ENCODE data around the gene FOXJ3. TPM values are rescaled to one million over a fixed set of nuclear protein-coding genes. Genes with fewer than 3 reads are reported as not detected.

Gene FOXJ3
- 10 to 100 TPM; 47.0 to 57.3 (median 53.4) TPM for total RNA-seq
- long read RNA-seq, donor 1, full-length matches to known transcripts: 9 of 19 reads
- long read RNA-seq, donor 1, partial matches to known transcripts: 6 of 19 reads
- long read RNA-seq, donor 1, other reads (novel, unspliced or antisense): 4 of 19 reads
- long read RNA-seq, donor 2, full-length matches to known transcripts: 1 of 5 reads
- long read RNA-seq, donor 2, partial matches to known transcripts: 4 of 5 reads
- long read RNA-seq, donor 2, other reads (novel, unspliced or antisense): 0 of 5 reads

- Histone ChIP-seq H3K4me1 (ENCODE audit: low read depth) (peaks cover 26% of the 10 kb centered on the region), H3K36me3 (ENCODE audit: low read depth) (no peaks in the 10 kb centered on the region), H3K4me3 (peak within 1 kb of the TSS; percentile 96), H3K9me3 (no peaks in the 10 kb centered on the region)
- intact Hi-C loops (cut with DNase I, micrococcal nuclease): loop anchor here in 1 of 2 donors (2.0 kb wide), 1 partner anchor 20 kb away; no protein-coding TSS in a partner anchor
- no peak for TF ChIP-seq CTCF (IDR thresholded peaks at IDR 0.05)
- ATAC-seq (peak; percentile 97), DNase-seq (peak; percentile 95 to 98 (median 96))
These were observed at the start of gene FOXJ3 for GRCh38 chr1:42335050-42335808. Gene FOXJ3 (minus strand): TSS chr1:42335235. CDS start chr1:42311093, 24,142 bp downstream.

GRCh38 chr1:42381280-42381673, 46.2 kb upstream of the FOXJ3 start:
- intact Hi-C loops (cut with DNase I, micrococcal nuclease): no loop called here
- H3K9me3 ChIP-seq: no peaks in the 10 kb centered on the region

GRCh38 chr1:42380586-42381279, 45.7 kb upstream of the FOXJ3 start, which contains the start of gene RIMKLA:
Gene RIMKLA (plus strand): TSS chr1:42380792. CDS start chr1:42380935, 143 bp downstream.
- ATAC-seq: peak; percentile 96
- intact Hi-C loops (cut with DNase I, micrococcal nuclease): no loop called here

More at GRCh38 chr1:42381280-42381673, 46.2 kb upstream of the FOXJ3 start:
- no peak for TF ChIP-seq CTCF (IDR thresholded peaks at IDR 0.05)
- ATAC-seq (no peak), DNase-seq (no peak)
- no peaks in the 10 kb centered on the region for H3K4me1 ChIP-seq (ENCODE audit: low read depth)
- no peaks in the 10 kb centered on the region for H3K36me3 ChIP-seq (ENCODE audit: low read depth)
- H3K4me3 ChIP-seq: peak overlapping the region; percentile 23

GRCh38 chr1:42379794-42380585, 45.0 kb upstream of the FOXJ3 start:
- intact Hi-C loops (cut with DNase I, micrococcal nuclease): no loop called here
- Histone ChIP-seq H3K36me3 (ENCODE audit: low read depth) (no peaks in the 10 kb centered on the region), H3K4me3 (peak overlapping the region; percentile 23), H3K9me3 (no peaks in the 10 kb centered on the region), H3K4me1 (ENCODE audit: low read depth) (no peaks in the 10 kb centered on the region)
- no peak for DNase-seq
- ATAC-seq: peak; percentile 60
- no peak for TF ChIP-seq CTCF (IDR thresholded peaks at IDR 0.05)

More at GRCh38 chr1:42380586-42381279, 45.7 kb upstream of the FOXJ3 start, which contains the start of gene RIMKLA:
- H3K9me3 ChIP-seq: no peaks in the 10 kb centered on the region
- peak within 1 kb of the TSS; percentile 23 for H3K4me3 ChIP-seq
- no peaks in the 10 kb centered on the region for H3K4me1 ChIP-seq (ENCODE audit: low read depth)
- H3K36me3 ChIP-seq (ENCODE audit: low read depth): no peaks in the 10 kb centered on the region
- no peak for TF ChIP-seq CTCF (IDR thresholded peaks at IDR 0.05)
- peak; percentile 63 to 78 (median 64) for DNase-seq

- no peak for DNase-seq
- intact Hi-C loops (cut with DNase I, micrococcal nuclease): no loop called here
- ATAC-seq: no peak
- Histone ChIP-seq H3K9me3 (no peaks in the 10 kb centered on the region), H3K36me3 (ENCODE audit: low read depth) (no peaks in the 10 kb centered on the region), H3K4me1 (ENCODE audit: low read depth) (no peaks in the 10 kb centered on the region), H3K4me3 (no peak overlapping the region)
- no peak for TF ChIP-seq CTCF (IDR thresholded peaks at IDR 0.05)
These were observed 37.8 kb upstream of the FOXJ3 start for GRCh38 chr1:42372796-42373195.

All from mucosa of descending colon (tissue), 3 donors.